OCI-LY1 (cell line): ENCODE results near the gene SLMAP.

ENCODE experiments used
- CTCF ChIP-seq: fragments of 200-600 bp; sonication (generic), shearing (Covaris generic); IDR thresholded peaks from 2 replicates; pipeline ENCODE4 v1.5.1; 2017; ENCODE audit warnings: mild to moderate bottlenecking, antibody characterized with exemption, low read length, moderate library complexity, mixed read lengths
- EZH2 ChIP-seq: fragments of 200-600 bp; sonication (generic), shearing (Covaris generic); IDR thresholded peaks from 2 replicates; pipeline ENCODE4 v1.8.0; 2017; ENCODE audit warnings: borderline replicate concordance, mixed run types, mild to moderate bottlenecking, antibody characterized with exemption, low read length, moderate library complexity, mixed read lengths

GRCh38 chr3:57729334-57730045 lies 26.6 kb upstream of the SLMAP start:
- TF ChIP-seq CTCF (no peak), EZH2 (no peak)
